ENCODE data around the gene RAB4A.

GRCh38 chr1:229280037-229280828, 9.3 kb downstream of the RAB4A start:
- TF ChIP-seq ELF4 (IDR thresholded peaks at IDR 0.05) (no peak), TARDBP (IDR thresholded peaks at IDR 0.05) (no peak)

Measured in HEK293T (cell line).